ENCODE results near the gene HAO1. TPM values are rescaled to one million over a fixed set of nuclear protein-coding genes. Genes with fewer than 3 reads are reported as not detected.
"Not testable (repeated sequence)": the region's sequence is repeated elsewhere in the genome, so short reads cannot be mapped to it uniquely, and the experiment has no call there.

HAO1 gene
- under 1 TPM in 1 of 3 donors, not detected in 2; 0.09 TPM for polyA plus RNA-seq (ENCODE audit: insufficient read length in 3 of 3)
- long read RNA-seq, donor 1, result 0 reads
- long read RNA-seq, donor 2, result 0 reads
- long read RNA-seq, donor 3, result 0 reads
- long read RNA-seq, donor 4, result 0 reads
- long read RNA-seq, donor 5, result 0 reads
- long read RNA-seq, donor 6, result 0 reads
- long read RNA-seq, donor 7, result 0 reads
- long read RNA-seq, donor 8, result 0 reads
- long read RNA-seq, donor 9, result 0 reads
- long read RNA-seq, donor 10, result 0 reads
- long read RNA-seq, donor 11, result 0 reads
- long read RNA-seq, donor 12, result 0 reads
- long read RNA-seq, donor 13, result 0 reads
- long read RNA-seq, donor 14, result 0 reads
- long read RNA-seq, donor 15, result 0 reads
- long read RNA-seq, donor 16, result 0 reads

DNA sequence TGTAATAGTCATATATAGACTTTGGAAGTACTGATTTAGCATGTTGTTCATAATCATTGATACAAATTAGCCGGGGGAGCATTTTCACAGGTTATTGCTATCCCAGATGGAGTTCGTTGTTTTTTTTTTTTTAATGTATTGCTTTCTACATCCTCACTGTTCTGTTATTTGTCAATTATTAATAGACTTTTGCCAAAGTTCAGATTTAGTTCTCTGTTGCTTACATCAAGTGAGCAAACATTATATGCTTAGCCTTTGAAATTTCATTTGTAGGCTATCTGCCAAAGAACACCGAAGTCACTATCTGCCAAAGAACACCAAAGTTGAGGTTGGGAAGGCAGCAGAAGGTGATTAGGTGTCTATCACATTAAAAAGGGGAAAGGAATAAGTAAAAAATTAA lies at the start of gene HAO1:
Gene HAO1 (minus strand): TSS at position 118 of the 400 bp plus-strand sequence. CDS start 36 bp downstream, at position 82.
- DNase-seq, result no peak

DNA sequence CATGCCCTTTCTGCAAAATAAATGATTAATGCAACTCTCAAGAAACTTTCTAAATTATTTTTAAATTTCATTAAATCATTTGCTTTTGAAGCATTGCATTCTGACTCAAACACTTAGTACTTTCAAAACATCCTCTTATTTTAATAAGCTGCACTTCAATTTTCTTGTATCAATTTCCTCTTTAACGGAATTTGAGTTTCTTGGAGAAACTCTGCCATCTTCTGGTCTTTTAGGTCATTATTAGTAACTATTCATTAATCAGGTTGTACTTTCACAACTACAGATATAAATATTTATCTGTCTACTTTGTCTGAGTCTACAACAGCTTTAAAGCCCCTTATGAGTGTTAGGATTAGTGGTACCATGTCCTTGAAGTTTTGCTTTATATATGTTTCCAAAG lies 49.1 kb upstream of the HAO1 start:
- peak; percentile 5 for DNase-seq

GRCh38 chr20:7985916-7986315 lies 45.7 kb upstream of the HAO1 start:
- no peak for DNase-seq

DNA sequence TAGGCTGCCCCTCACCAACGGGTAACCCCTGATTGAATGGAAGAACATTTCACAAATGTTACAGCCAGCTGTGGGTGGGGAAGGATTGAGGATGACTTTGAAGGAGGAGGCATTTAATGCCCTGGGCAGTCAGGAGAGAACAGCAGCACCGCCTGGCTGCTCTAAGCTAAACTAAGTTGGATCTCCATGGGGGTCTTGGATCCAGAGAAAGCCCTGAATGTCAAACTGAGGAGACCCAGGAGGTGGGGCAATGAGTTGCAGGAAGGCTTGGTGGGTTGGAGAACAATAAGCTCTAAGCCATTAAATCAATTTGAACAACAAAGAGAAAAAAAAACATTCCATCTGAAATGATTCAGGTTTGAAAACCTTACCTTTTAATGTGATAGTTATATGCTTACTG lies 43.9 kb upstream of the HAO1 start:
- no peak for DNase-seq

GRCh38 chr20:7981374-7981773 lies 41.1 kb upstream of the HAO1 start:
- no peak for DNase-seq

DNA sequence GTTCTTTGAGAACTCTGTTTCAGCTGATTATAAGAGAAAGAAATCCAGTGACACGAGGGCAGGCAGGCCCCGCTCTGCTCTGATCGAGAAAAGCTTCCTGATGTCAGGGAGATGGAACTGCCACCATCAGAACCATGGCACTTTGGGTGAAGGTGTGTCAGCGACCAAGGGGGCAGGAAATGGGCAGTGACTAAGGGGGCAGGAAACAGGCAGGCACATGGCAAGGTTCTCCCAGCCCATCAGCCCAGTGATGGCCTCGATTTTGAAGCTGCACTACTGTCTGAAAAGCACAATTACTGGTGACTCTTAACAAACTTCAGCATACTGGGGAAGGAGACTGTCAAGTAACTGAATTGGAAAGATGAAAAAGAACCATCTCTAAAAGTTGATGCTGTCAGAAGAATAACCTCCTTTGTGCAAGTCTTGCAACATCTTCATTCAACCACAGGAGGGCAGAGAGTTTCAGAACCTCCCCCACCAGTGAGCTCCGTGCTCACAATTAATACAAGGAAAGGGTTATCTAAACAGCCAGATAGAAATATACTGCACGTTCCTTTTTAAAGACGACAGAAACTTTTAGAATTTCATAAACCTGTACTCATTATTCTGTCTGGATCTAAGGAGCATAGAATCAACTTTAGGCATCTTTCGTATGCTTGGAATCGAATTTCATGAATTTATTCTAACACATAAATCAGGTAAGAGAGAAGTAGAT lies 40.2 kb upstream of the HAO1 start:
- DNase-seq, result peak; percentile 9

DNA sequence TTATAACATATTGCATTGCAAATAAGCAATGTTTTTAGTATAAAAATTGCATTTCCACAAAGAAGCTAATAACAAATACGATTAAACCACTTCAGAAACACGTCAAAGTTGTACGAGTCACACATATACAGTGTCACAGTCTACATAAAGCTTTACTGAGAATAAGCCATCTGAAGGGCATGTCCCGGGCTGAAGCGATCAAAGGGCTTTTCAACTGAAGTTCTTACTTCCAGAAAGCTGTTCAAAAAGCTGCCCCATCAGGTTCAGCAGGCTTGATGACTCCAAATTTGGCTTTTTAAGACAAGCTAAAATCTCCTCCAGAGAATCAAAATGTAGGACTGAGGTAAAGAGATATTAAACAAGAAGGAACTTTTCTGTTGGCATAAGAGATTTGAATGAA lies 37.5 kb upstream of the HAO1 start:
- no peak for DNase-seq

- DNase-seq, result no peak
Observed at GRCh38 chr20:7975851-7976414, 35.7 kb upstream of the HAO1 start.

- DNase-seq, result no peak
Observed at GRCh38 chr20:7974785-7975435, 34.7 kb upstream of the HAO1 start.

DNA sequence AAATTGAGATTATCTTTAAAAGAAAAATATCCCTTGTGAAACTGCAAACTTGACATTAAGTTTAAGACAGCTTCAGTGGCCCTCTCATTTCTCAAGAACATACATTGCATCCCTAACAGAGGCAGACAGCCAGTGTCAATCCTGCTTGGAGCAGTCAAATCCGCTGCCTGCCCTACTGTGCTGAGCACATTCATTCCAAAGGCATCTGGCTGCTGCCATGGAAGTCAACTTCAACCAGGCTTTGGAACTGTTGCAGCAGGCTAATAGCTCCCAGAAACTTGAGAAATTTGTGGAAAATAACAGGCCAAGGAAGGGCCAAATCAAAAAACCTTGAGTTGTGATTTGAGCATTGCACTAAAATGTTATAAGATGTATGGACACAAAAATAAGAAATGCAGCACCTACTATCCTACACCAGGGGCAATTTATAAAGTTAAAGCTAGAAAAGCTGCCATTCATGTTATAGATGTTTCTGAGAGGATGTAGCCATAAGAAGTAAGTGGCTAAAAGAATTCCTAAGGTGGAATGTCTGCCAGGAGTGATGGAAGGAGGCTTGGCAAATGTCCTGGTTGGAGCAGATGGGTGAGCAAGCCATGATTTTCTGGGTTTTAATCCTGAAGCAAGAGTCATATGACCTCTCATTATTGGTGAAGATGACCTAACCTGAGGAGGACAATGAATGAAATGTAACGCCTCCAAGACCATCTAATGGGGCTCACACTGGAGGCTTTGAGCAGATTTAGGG lies 31.4 kb upstream of the HAO1 start:
- DNase-seq, result no peak

- no peak for DNase-seq
Observed at GRCh38 chr20:7967199-7967844, 27.1 kb upstream of the HAO1 start.

DNA sequence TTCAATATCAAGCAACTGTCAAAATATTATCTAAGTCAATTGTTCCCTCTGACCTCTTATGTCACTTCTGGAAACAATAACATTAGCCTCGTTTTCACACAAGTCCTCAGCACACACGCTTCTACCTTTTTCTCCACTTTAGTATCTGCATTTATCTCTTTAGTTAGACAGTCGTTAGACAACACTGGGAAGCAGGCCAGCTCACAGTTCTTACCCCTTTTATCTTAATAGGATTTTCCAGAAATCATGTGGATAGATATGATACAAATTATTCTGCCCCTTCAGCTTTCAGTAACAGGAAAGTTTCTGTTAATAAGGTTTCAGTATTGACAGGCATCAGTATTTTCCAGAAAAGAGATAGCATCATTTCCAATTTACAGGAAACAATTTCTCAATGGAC lies 25.9 kb upstream of the HAO1 start:
- no peak for DNase-seq

DNA sequence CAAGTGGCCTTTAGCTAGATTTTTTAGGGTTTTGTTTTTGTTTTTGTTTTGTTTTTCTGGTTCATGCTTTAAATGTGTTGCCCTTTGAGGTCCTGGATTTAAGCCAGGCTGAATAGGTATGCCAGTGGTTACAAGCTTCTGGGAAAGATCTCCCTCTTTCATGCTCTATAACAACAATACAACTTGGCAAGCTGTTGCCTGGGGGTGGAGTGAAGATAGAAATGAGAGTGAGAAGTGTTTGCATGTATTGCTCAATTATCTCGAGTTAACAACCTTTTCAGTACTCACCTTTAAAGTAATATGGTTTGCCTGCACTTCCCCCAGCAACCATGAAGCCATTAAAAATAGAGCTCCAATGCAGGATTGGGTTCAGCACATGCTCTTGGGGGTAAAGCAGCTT lies 19.2 kb upstream of the HAO1 start:
- no peak for DNase-seq

DNA sequence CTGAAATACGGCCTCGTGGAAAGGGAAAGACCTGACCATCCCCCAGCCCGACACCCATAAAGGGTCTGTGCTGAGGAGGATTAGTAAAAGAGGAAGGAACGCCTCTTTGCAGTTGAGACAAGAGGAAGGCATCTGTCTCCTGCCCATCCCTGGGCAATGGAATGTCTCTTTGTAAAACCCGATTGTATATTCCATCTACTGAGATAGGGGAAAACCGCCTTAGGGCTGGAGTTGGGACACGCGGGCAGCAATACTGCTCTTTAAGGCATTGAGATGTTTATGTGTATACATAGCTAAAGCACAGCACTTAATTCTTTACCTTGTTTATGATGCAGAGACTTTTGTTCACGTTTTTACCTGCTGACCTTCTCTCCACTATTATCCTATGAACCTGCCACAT lies 16.3 kb upstream of the HAO1 start:
- not testable (repeated sequence) for DNase-seq

DNA sequence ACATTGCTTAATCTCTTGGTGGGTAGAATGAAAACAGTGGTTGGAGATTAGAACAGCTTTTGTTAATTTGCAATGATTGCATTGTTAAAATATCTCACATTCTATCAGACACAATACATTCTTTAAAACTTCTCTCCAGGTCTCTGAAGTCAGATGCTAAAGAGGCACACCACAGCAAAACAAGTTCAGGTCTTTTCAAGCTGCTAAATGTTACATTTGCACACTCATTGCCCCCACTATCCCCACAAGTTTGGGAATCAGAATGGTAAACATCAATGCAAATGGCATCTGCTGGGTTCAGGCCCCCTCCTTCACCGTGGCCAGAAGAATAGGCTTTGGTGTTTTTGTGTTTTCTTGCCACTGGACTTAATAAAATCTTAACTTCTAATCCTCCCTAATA lies 10.1 kb upstream of the HAO1 start:
- no peak for DNase-seq

- DNase-seq, result no peak
Observed at GRCh38 chr20:7943891-7944290, 3.6 kb upstream of the HAO1 start.

- peak; percentile 43 for DNase-seq
Observed at GRCh38 chr20:7939663-7940062, 595 bp downstream of the HAO1 start.

DNA sequence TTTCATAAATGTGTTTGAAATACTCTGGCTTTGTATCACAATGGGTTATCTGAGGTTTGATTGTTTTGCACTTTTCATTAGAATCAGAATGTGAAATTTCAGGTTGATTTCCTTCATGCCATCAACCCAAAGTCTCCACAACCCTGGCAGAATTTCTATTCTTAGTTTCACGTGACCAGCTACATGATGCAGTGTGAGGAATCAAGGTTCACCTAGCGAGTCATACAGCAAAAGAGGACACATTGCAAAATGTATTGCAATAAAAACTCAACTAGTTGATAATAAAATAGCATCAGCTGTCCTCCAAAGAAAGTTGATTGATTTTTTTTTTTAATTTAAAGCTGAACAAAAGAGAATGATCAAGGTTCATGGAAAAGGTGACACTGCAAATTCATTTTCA lies 2.2 kb downstream of the HAO1 start:
- DNase-seq, result no peak

DNA sequence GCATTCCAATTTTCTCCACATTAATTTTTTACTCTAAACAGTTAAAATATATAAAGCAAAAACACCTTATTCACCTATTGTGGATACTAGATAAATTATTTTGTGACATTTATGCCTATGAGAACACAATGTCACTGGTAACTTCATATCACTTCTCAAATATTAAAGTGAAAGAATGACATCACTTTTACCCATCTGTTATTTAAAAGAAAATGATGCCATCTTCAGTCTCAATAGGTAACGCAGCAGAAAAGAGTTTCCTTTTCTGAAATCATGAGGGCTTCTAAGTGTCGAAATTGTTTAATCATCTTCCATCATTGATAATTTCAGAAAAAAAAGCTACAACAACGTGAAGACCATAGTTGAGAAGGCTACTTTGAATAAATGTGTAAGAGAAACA lies 2.9 kb downstream of the HAO1 start:
- no peak for DNase-seq

GRCh38 chr20:7935027-7935551 lies 5.2 kb downstream of the HAO1 start:
- no peak for DNase-seq

- no peak for DNase-seq
Observed at GRCh38 chr20:7933346-7933745, 6.9 kb downstream of the HAO1 start.
